Stimulated activated CD8-positive, alpha-beta memory T cell treated with anti-CD3 and anti-CD28 coated beads, Interleukin-15, amount 100 ng/mL, for 4 hours (primary cell): ENCODE data around the gene JAGN1.
"Not testable (repeated sequence)": the region's sequence is repeated elsewhere in the genome, so short reads cannot be mapped to it uniquely, and the experiment has no call there.

Experiments used
- DNase-seq, 2 donors: peaks; one replicate each; pipeline ENCODE4 v3.0.0-alpha.2; 2020; ENCODE audit warnings: low read depth in 2 of 2

Gene JAGN1

GRCh38 chr3:9867106-9867505, 23.3 kb upstream of the JAGN1 start:
- DNase-seq, result no peak

- DNase-seq, result no peak
Measured at GRCh38 chr3:9869955-9870354, 20.5 kb upstream of the JAGN1 start.

- DNase-seq, result no peak
Measured at GRCh38 chr3:9870978-9871377, 19.4 kb upstream of the JAGN1 start.

GRCh38 chr3:9872067-9872466, 18.3 kb upstream of the JAGN1 start:
- DNase-seq, result not testable (repeated sequence)

DNA sequence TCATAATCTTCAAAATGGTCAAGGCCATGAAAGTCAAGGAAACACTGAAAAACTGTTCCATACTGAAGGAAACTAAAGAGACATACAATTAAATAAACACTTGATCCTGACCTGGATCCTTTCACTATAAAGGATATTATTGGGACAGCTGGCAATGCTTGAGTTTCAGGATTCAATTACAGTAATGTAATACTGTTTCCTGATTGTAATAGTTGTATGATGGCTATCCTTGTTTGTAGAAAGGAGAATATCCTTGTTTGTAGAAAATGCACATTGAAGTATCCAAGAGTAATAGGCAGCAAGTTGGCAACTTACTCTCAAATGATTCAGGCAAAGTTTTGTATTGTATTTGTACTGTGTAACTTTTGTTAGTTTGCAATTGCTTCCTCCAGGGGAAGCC, 15.0 kb upstream of the JAGN1 start:
- no peak for DNase-seq

- not testable (repeated sequence) for DNase-seq
Measured at GRCh38 chr3:9876255-9876654, 14.2 kb upstream of the JAGN1 start.

- DNase-seq, result no peak
Measured at GRCh38 chr3:9876991-9877390, 13.4 kb upstream of the JAGN1 start.

- DNase-seq, result no peak
Measured at GRCh38 chr3:9878700-9879099, 11.7 kb upstream of the JAGN1 start.

DNA sequence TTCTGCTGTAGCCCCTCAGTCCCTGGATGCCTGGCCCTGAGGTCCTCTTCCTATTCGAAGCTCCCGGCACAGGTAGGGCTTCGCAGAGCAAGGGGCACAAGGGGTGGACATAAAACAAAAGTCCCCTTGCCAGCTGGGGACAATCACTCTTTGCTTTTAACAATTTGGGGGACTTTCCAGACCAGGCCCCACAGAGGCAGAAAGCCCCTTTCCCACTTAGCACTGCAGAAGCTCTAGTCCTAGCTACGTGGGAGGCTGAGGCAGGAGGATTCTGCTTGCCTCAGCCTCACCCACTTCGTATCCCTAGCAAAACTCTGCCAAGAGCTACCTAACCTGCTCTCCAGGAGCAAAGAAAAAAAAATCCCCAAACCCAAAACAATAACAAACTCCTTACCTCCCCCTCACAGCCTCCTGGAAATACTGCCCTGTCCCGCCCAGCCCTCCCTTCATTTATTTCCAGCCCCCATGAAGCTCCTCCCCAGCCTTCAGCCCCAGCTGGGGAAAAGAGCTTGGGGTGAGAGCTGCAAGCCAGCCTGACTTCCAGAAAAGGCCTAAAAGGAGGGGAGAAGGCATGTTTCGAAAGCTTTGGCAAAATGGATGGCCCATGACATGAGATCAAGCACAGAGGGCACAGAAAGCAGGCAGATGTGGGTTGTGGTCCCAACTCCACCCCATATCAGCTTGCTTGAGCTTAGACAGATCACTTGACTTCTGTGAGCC, 10.4 kb upstream of the JAGN1 start, which contains the start of gene CIDEC:
Gene CIDEC, minus strand, starts transcription at position 424 of the 720 bp plus-strand sequence. CDS start 1,767 bp downstream, outside the sequence.
- no peak for DNase-seq

DNA sequence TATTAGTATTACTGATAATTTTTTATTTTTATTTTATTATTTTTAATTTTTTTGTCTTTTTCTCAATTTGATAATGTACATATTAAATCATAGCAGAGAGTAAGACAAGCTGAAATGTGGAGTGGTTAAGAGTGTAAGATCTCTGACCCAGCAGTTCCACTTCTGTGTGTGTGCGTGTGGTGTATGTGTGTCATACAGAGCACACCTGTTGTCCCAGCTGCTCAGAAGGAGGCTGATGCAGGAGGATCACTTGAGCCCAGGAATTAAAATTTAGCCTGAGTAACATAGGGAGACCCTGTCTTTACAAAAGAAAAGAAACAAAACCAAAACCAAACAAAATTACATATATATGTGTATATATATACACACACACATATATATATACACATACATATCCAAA, 9.0 kb upstream of the JAGN1 start:
- no peak for DNase-seq

- DNase-seq, result no peak
Measured at GRCh38 chr3:9883706-9884554, 6.5 kb upstream of the JAGN1 start.

DNA sequence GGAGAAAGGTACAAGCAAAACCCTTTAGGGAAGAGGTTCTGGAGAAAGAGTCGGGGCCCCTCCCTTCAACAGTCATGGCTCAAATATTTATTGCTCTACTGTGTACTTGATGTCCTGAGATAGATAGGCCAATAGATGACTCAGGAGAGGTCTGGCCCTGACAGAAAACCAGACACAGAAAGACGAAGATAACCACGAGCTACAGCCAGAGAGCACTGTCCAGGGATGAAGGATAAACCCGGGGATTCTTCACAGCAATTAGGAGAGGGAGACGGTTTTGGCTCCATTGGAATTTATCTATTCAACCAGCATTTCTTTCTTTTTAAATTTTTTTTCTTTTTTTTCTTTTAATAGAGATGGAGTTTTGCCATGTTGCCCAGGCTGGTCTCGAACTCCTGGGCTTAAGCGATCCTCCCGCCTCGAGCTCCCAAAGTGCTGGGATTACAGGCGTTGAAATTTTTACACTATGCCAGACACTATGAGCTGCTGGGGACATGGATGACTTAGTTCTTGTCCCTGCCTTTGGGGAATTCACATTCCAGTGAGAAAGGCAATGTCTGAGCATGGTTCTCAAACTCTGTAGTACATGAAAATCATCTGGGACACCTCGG, 5.8 kb upstream of the JAGN1 start:
- no peak for DNase-seq

GRCh38 chr3:9886328-9886727, 4.1 kb upstream of the JAGN1 start:
- no peak for DNase-seq

- DNase-seq, result no peak
Measured at GRCh38 chr3:9887480-9887879, 2.9 kb upstream of the JAGN1 start.

- no peak for DNase-seq
Measured at GRCh38 chr3:9888540-9888939, 1.9 kb upstream of the JAGN1 start.

GRCh38 chr3:9889405-9889804, 1.0 kb upstream of the JAGN1 start:
- DNase-seq, result no peak

GRCh38 chr3:9891072-9891622, 737 bp downstream of the JAGN1 start:
- no peak for DNase-seq

DNA sequence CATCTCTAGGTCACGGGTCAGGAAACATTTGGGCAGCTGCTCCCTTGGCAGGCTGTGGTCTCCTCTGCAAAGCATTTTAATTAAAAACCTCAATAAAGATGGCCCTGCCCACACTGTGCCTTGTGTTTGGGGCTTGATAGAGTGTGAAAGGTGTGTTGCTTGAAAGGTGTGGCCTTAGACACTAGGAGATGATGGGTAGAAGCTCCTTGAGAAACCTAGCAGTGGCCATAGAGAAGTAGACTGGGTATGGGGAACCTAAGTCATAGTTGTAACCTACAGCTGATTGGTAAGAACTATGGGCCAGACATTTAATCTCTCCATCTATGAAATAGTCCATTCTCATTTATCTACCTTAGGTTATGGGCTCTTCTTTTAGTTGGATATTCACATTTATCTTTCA, 3.3 kb downstream of the JAGN1 start:
- no peak for DNase-seq

GRCh38 chr3:9895715-9896114, 5.3 kb downstream of the JAGN1 start:
- DNase-seq, result not testable (repeated sequence)

- not testable (repeated sequence) for DNase-seq
Measured at GRCh38 chr3:9896755-9897407, 6.5 kb downstream of the JAGN1 start.
